Kidney (tissue), 14 donors: Measurements from ENCODE around the gene MARCHF2. TPM values are rescaled to one million over a fixed set of nuclear protein-coding genes. Genes with fewer than 3 reads are reported as not detected.
A peak's percentile ranks its signal among the peaks of the same experiment; 100 is the strongest.

ENCODE experiments used
- DNase-seq, 5 donors: peaks; one replicate each; pipeline ENCODE4 v3.0.0-alpha.2; 2013 to 2020
- FAIRE-seq: peaks from 2 replicates; lab custom pipeline; 2012; peaks lifted over from hg19 to GRCh38; lab: Jason Lieb, UNC
- H3K27ac ChIP-seq, 2 donors: one replicate each; pipeline ENCODE4 v1.7.0; 2013; ENCODE audit warnings: low read depth in 2 of 2, low read length in 2 of 2, inconsistent platforms in 1 of 2
- H3K27me3 ChIP-seq: one replicate; pipeline ENCODE4 v1.7.1; 2013; ENCODE audit warnings: low read length, inconsistent platforms; ENCODE audit not compliant: control insufficient read depth, insufficient read depth
- H3K36me3 ChIP-seq, 3 donors: one replicate each; pipeline versions ENCODE4 v1.7.0 to v1.7.1; 2013; ENCODE audit warnings: low read length in 3 of 3, control low read depth in 1 of 3, inconsistent platforms in 1 of 3; ENCODE audit not compliant: insufficient read depth in 3 of 3, control insufficient read depth in 2 of 3
- H3K4me1 ChIP-seq, 3 donors: one replicate each; pipeline versions ENCODE4 v1.7.0 to v1.7.1; 2013; ENCODE audit warnings: low read length in 3 of 3, inconsistent platforms in 1 of 3, low read depth in 1 of 3; ENCODE audit not compliant: control insufficient read depth in 2 of 3, insufficient read depth in 2 of 3
- H3K4me3 ChIP-seq, 3 donors: one replicate each; pipeline versions ENCODE4 v1.7.0 to v1.8.1; 2013; ENCODE audit warnings: low read length in 3 of 3, control low read depth in 1 of 3, inconsistent platforms in 1 of 3
- H3K9ac ChIP-seq, 3 donors: one replicate each; pipeline versions ENCODE4 v1.7.0 to v1.7.1; 2013; ENCODE audit warnings: low read length in 3 of 3, control low read depth in 1 of 3, inconsistent platforms in 1 of 3
- H3K9me3 ChIP-seq, 3 donors: one replicate each; pipeline versions ENCODE4 v1.7.0 to v1.7.1; 2013; ENCODE audit warnings: low read length in 3 of 3, control low read depth in 1 of 3, inconsistent platforms in 1 of 3; ENCODE audit not compliant: control insufficient read depth in 2 of 3, insufficient read depth in 1 of 3
- intact Hi-C: fragments of 100-400 bp; cut with DNase I; formaldehyde crosslinking; loops from one replicate; pipeline ENCODE4 v1.11.1; 2022
- polyA plus RNA-seq: library from polyadenylated mRNA; stranded (reverse); fragments of 350-450 nt; fragmentation: Illumina TruSeq; extraction: RNeasy Lipid Tissue Mini Kit (QIAGEN cat#74804); gene quantifications from one replicate; pipeline ENCODE4 v1.2.3, GENCODE V29; 2014; ENCODE audit warnings: low read depth, low replicate concordance; ENCODE audit not compliant: insufficient read depth
- total RNA-seq: library from RNA; stranded (reverse); fragmentation: NEBNext Ultra II Directional; extraction: Animal tissue kit (Norgen Biotek cat#: 25700); gene quantifications from one replicate; pipeline ENCODE4 v1.2.1, GENCODE V29; 2021
- TF ChIP-seq, protein P1 (sequence below): IDR thresholded peaks from 3 replicates; pipeline ENCODE4 v1.5.1; 2012; ENCODE audit warnings: mild to moderate bottlenecking, moderate library complexity, borderline replicate concordance; ENCODE audit not compliant: insufficient read depth; ENCODE audit errors: extremely low read depth
- donor health status: control.
- donor health status: control.
- donor health status: control.
- donor health status: control.
- donor health status: control.
- donor health status: DM: yes; HTN: yes; CAD: no.
- donor health status: Normal renal cell carcinoma (clear cell type).

Gene MARCHF2
- total and polyA plus RNA-seq, 2 donors from 2014 or later: 46.5 to 48.4 TPM

DNA sequence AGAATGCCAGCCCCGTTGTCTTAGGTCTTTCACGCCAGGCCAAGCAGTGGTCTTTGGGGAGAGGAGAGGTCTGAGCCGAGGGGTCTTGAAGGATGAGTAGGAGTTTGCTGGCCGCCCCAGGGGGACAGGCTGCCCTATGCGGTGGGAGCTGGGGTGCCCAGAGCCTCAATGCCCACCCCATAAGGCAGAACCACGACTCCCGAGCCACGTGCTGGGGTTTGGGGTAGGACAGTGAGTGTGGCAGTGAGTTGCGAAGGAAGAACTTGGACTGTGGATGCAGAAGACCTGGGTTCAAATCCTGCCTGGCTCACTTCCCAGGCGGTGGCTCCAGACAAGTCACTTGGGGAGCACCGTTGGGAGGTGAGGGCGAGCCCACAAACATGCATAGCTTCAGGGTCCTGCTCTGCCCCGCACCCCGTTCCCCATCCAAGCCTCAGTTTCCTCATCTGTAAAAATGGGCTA lies 17.5 kb upstream of the MARCHF2 start:
- FAIRE-seq: no peak
- intact Hi-C loops: no loop called here
- no peak overlapping the region for H3K9ac ChIP-seq
- H3K4me3 ChIP-seq: no peak overlapping the region
- no peaks in the 10 kb centered on the region for H3K27me3 ChIP-seq
- H3K4me1 ChIP-seq: peaks cover 0 to 54% (median 28%) of the 10 kb centered on the region in 3 donors
- no peak overlapping the region for H3K27ac ChIP-seq
- H3K36me3 ChIP-seq: peaks cover 0 to 2% (median 0%) of the 10 kb centered on the region in 3 donors
- TF ChIP-seq, protein P1, sequence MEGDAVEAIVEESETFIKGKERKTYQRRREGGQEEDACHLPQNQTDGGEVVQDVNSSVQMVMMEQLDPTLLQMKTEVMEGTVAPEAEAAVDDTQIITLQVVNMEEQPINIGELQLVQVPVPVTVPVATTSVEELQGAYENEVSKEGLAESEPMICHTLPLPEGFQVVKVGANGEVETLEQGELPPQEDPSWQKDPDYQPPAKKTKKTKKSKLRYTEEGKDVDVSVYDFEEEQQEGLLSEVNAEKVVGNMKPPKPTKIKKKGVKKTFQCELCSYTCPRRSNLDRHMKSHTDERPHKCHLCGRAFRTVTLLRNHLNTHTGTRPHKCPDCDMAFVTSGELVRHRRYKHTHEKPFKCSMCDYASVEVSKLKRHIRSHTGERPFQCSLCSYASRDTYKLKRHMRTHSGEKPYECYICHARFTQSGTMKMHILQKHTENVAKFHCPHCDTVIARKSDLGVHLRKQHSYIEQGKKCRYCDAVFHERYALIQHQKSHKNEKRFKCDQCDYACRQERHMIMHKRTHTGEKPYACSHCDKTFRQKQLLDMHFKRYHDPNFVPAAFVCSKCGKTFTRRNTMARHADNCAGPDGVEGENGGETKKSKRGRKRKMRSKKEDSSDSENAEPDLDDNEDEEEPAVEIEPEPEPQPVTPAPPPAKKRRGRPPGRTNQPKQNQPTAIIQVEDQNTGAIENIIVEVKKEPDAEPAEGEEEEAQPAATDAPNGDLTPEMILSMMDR: no peak
- peak in 1 of 5 donors; percentile 32 for DNase-seq
- no peaks in the 10 kb centered on the region for H3K9me3 ChIP-seq

DNA sequence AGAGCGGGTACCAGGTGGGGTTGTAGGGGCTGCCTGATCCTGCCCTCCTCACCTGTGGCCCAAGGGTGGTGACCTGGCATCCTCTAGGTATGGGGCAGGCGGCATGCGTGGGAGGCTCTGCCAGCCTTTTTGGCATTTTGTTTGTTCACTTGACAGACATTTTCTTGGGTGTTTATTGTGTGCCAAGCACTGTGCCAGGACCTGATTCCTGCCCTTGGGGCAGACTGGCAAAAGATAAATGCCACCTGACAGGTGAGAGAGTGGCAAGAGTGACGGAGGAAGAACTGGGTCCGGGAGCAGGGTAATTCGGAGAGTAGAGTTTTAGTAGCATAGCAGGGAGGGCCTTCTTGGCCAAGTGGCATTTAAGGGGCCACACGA lies 16.9 kb upstream of the MARCHF2 start:
- Histone ChIP-seq H3K36me3 (peaks cover 0 to 2% (median 0%) of the 10 kb centered on the region in 3 donors), H3K4me3 (no peak overlapping the region), H3K27me3 (no peaks in the 10 kb centered on the region), H3K27ac (no peak overlapping the region), H3K9me3 (no peaks in the 10 kb centered on the region), H3K4me1 (peaks cover 0 to 51% (median 27%) of the 10 kb centered on the region in 3 donors), H3K9ac (no peak overlapping the region)
- intact Hi-C loops: no loop called here
- DNase-seq (no peak), FAIRE-seq (no peak)
- TF ChIP-seq, protein P1: no peak

- DNase-seq: peak in 3 of 5 donors; percentile 45 to 78 (median 47)
- H3K4me1 ChIP-seq: peaks cover 0 to 45% (median 22%) of the 10 kb centered on the region in 3 donors
- TF ChIP-seq, protein P1: peak; percentile 53
- intact Hi-C loops: no loop called here
- H3K36me3 ChIP-seq: peaks cover 0 to 2% (median 0%) of the 10 kb centered on the region in 3 donors
- H3K27ac ChIP-seq: peak overlapping the region; percentile 16 to 37
- no peaks in the 10 kb centered on the region for H3K9me3 ChIP-seq
- FAIRE-seq: no peak
- peak overlapping the region in 1 of 3 donors; percentile 48 for H3K9ac ChIP-seq
- H3K27me3 ChIP-seq: no peaks in the 10 kb centered on the region
- H3K4me3 ChIP-seq: no peak overlapping the region
Measured at GRCh38 chr19:8396563-8397203, 16.4 kb upstream of the MARCHF2 start.
